Caco-2 (cell line): Measurements from ENCODE around the gene SRGAP3. TPM values are rescaled to one million over a fixed set of nuclear protein-coding genes. Genes with fewer than 3 reads are reported as not detected.

Source experiments
- BruUV-seq: library from RNA; stranded (reverse); fragments of 400-500 nt; replicated peaks from 2 replicates; lab custom pipeline; 2021; lab: Mats Ljungman, UMichigan
- CTCF ChIA-PET: fragments of 300-600 bp; sonication (Branson Sonifier 250); formaldehyde crosslinking; loops from one replicate; lab custom pipeline; 2022; ENCODE audit warnings: antibody characterized with exemption; lab: Charles Lee
- POLR2A ChIA-PET: fragments of 300-600 bp; sonication (Branson Sonifier 250); formaldehyde crosslinking; loops from one replicate; lab custom pipeline; 2022; ENCODE audit warnings: antibody characterized with exemption; lab: Charles Lee
- DNase-seq, 2 experiments: peaks; one replicate each; pipeline versions ENCODE4 v3.0.0 to v3.0.0-alpha.2; 2020 to 2022
- H3K27me3 ChIP-seq: replicated peaks from 2 replicates; pipeline ENCODE4 v1.6.0; 2011; ENCODE audit warnings: low read length; ENCODE audit not compliant: control insufficient read depth, insufficient read depth
- H3K36me3 ChIP-seq: 2 replicates; pipeline ENCODE4 v1.5.1; 2011; ENCODE audit warnings: low read length; ENCODE audit not compliant: control insufficient read depth, insufficient read depth
- H3K4me1 ChIP-seq: fragments of 250-450 bp; sonication (Bioruptor Pico); 2 replicates; pipeline ENCODE4 v1.5.1; 2020; ENCODE audit warnings: mild to moderate bottlenecking
- H3K4me3 ChIP-seq: 2 replicates; pipeline ENCODE4 v1.5.1; 2011; ENCODE audit warnings: low read depth, mild to moderate bottlenecking, control low read depth, low read length
- H3K9me3 ChIP-seq: fragments of 250-450 bp; sonication (Bioruptor Pico); 2 replicates; pipeline ENCODE4 v1.5.1; 2020; ENCODE audit warnings: mild to moderate bottlenecking, moderate library complexity
- H3K27ac Mint-ChIP-seq: one replicate; pipeline ENCODE4 v1.8.0; 2022; ENCODE audit warnings: mixed read lengths; ENCODE audit not compliant: unreplicated experiment
- H3K27me3 Mint-ChIP-seq: one replicate; pipeline ENCODE4 v1.8.0; 2022; ENCODE audit warnings: mixed read lengths; ENCODE audit not compliant: insufficient read depth, unreplicated experiment
- H3K36me3 Mint-ChIP-seq: one replicate; pipeline ENCODE4 v1.8.0; 2022; ENCODE audit warnings: mild to moderate bottlenecking, mixed read lengths; ENCODE audit not compliant: insufficient read depth, unreplicated experiment
- H3K4me1 Mint-ChIP-seq: one replicate; pipeline ENCODE4 v1.8.0; 2022; ENCODE audit warnings: low read depth, mixed read lengths; ENCODE audit not compliant: unreplicated experiment
- H3K4me3 Mint-ChIP-seq: one replicate; pipeline ENCODE4 v1.8.0; 2022; ENCODE audit warnings: mild to moderate bottlenecking, moderate library complexity, mixed read lengths; ENCODE audit not compliant: unreplicated experiment
- H3K9me3 Mint-ChIP-seq: one replicate; pipeline ENCODE4 v1.8.0; 2022; ENCODE audit warnings: mixed read lengths; ENCODE audit not compliant: unreplicated experiment
- intact Hi-C: fragments of 100-400 bp; cut with micrococcal nuclease; formaldehyde crosslinking; loops from one replicate; pipeline ENCODE4 v1.10.0; 2022; ENCODE audit not compliant: unreplicated experiment
- total RNA-seq: library from RNA; stranded (reverse); gene quantifications from 2 replicates; pipeline ENCODE4 v1.2.3, GENCODE V29; 2022
- TF ChIP-seq, protein P1 (sequence below), 2 experiments: fragments of 200-600 bp in 1 of 2; IDR thresholded peaks; 1 replicate in 1 of 2; 2 replicates in 1 of 2; pipeline versions ENCODE4 v1.5.1 to v1.8.0; 2011 to 2022; ENCODE audit warnings: antibody characterized with exemption in 1 of 2, control low read depth in 1 of 2, inconsistent platforms in 1 of 2, low read depth in 1 of 2, low read length in 1 of 2, mild to moderate bottlenecking in 1 of 2, moderate library complexity in 1 of 2; ENCODE audit not compliant: insufficient read depth in 1 of 2, severe bottlenecking in 1 of 2, unreplicated experiment in 1 of 2

Gene SRGAP3
- total RNA-seq, 1 experiment from 2014 or later, result 1.3 TPM

DNA sequence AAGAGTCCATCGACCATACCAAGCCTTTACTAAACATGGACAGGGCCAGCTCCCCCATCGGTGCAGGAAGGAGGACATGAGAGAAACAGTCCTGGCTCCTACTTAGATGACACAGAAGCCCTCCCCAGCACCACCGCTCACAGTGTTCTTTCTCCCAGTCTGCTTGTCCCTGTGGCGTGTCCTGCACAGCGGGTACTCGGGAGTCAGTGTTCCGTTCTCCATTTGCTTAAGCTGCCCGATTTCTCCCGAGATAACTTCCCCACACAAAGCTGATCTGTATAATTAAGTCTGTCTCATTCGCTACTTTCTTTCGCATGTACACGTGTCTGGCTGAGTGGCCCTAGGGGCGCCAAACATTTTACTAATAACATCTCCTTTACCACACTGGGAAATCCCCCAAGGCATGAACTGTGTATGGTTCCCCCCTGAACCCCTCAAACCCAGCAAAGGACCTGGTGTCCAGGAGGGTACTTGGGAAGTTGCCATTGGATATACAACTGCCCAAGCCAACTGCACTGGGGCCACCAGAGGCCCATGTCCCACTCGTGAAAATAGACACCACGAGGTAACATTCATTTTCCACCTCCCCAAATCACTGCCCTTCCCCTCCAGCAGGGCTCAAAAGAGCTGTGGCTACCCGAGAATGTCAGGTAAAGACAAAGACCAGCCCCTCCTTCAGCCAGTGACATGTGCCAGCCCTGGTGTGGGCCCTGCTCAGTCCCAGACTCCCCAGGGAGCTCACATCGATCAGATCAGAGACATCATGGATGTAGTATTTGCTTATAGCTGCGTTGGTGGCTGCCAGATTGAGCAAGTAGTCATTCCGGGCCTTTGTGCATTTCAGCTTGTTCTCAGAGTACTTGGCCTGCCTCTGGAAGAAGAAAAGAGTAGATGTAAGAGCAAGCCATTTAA lies 189.7 kb downstream of the SRGAP3 start:
- H3K9me3 Mint-ChIP-seq, result peaks cover 10% of the 10 kb centered on the region
- ChIA-PET CTCF (interaction anchor here (0.6 kb wide), 1 partner anchor 13 kb away, joined by 3 read pairs; no protein-coding TSS in a partner anchor), POLR2A (no interaction called here)
- DNase-seq, result no peak
- peaks cover 7% of the 10 kb centered on the region; the same call in 1 of the 2 replicates for H3K9me3 ChIP-seq
- H3K4me1 Mint-ChIP-seq, result no peaks in the 10 kb centered on the region
- no peak overlapping the region for H3K4me3 Mint-ChIP-seq
- no peak overlapping the region for H3K4me3 ChIP-seq
- BruUV-seq, result no TSS peak
- H3K27ac Mint-ChIP-seq, result no peak overlapping the region
- H3K36me3 Mint-ChIP-seq, result no peaks in the 10 kb centered on the region
- H3K27me3 ChIP-seq, result no peaks in the 10 kb centered on the region
- intact Hi-C loops, result no loop called here
- H3K4me1 ChIP-seq, result no peaks in the 10 kb centered on the region
- H3K27me3 Mint-ChIP-seq, result peaks cover 6% of the 10 kb centered on the region
- TF ChIP-seq, protein P1, sequence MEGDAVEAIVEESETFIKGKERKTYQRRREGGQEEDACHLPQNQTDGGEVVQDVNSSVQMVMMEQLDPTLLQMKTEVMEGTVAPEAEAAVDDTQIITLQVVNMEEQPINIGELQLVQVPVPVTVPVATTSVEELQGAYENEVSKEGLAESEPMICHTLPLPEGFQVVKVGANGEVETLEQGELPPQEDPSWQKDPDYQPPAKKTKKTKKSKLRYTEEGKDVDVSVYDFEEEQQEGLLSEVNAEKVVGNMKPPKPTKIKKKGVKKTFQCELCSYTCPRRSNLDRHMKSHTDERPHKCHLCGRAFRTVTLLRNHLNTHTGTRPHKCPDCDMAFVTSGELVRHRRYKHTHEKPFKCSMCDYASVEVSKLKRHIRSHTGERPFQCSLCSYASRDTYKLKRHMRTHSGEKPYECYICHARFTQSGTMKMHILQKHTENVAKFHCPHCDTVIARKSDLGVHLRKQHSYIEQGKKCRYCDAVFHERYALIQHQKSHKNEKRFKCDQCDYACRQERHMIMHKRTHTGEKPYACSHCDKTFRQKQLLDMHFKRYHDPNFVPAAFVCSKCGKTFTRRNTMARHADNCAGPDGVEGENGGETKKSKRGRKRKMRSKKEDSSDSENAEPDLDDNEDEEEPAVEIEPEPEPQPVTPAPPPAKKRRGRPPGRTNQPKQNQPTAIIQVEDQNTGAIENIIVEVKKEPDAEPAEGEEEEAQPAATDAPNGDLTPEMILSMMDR (IDR thresholded peaks at IDR 0.05; ENCODE audit: insufficient read depth in 1 of 2, low read depth in 1 of 2, low read length in 1 of 2, severe bottlenecking in 1 of 2, unreplicated experiment in 1 of 2), result no peak
- no peaks in the 10 kb centered on the region for H3K36me3 ChIP-seq

DNA sequence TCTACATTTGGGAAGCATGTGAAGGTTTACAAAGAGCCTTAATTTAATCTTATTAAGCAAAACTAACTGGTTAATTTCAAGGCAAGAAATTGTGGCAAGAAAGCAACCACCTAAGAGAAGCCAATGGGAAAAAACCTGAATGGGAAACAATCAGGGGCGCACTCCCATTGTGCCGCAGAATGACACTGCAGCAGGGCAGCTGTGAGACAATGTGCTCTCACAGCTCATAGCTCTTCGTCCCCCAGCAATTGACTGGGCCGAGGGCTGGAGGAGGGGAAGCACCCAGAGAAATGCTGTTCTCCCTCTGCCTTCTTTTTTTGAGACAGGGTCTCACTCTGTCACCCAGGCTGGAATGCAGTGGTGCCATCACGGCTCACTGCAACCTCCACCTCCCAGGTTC lies 192.9 kb downstream of the SRGAP3 start:
- no peaks in the 10 kb centered on the region for H3K36me3 ChIP-seq

More for the DNA sequence above, 192.9 kb downstream of the SRGAP3 start:
- H3K27ac Mint-ChIP-seq, result no peak overlapping the region
- H3K9me3 ChIP-seq, result no peaks in the 10 kb centered on the region
- peaks cover 9% of the 10 kb centered on the region for H3K4me1 Mint-ChIP-seq
- POLR2A ChIA-PET, result no interaction called here
- no peak for DNase-seq
- H3K36me3 Mint-ChIP-seq, result no peaks in the 10 kb centered on the region
- H3K27me3 Mint-ChIP-seq, result no peaks in the 10 kb centered on the region
- CTCF ChIA-PET, result no interaction called here
- intact Hi-C loops, result no loop called here
- H3K4me3 Mint-ChIP-seq, result no peak overlapping the region
- no peak overlapping the region for H3K4me3 ChIP-seq
- H3K4me1 ChIP-seq, result peaks cover 10% of the 10 kb centered on the region
- no peaks in the 10 kb centered on the region for H3K9me3 Mint-ChIP-seq
- H3K27me3 ChIP-seq, result no peaks in the 10 kb centered on the region
- TF ChIP-seq, protein P1 (IDR thresholded peaks at IDR 0.05; ENCODE audit: insufficient read depth in 1 of 2, low read depth in 1 of 2, low read length in 1 of 2, severe bottlenecking in 1 of 2, unreplicated experiment in 1 of 2), result no peak
- BruUV-seq, result no TSS peak
